Body of pancreas (tissue), 4 donors: ENCODE data around the gene SLC22A4. TPM values are rescaled to one million over a fixed set of nuclear protein-coding genes. Genes with fewer than 3 reads are reported as not detected.

ENCODE experiments used
- ATAC-seq: fragments of 150-250 bp; one replicate; pipeline ENCODE4 v1.9.1; 2016
- DNase-seq, 4 donors: peaks; one replicate each; pipeline ENCODE4 v3.0.0-alpha.2; 2019
- H3K27ac ChIP-seq, 4 donors: fragments of 200-600 bp; sonication (generic); 1 replicate in 3 of 4; 2 replicates in 1 of 4; pipeline versions ENCODE4 v1.5.1 to v1.6.1; 2016 to 2019; ENCODE audit warnings: mild to moderate bottlenecking in 1 of 4, mixed read lengths in 1 of 4, moderate library complexity in 1 of 4
- H3K27me3 ChIP-seq, 2 donors: fragments of 200-600 bp; sonication (generic); one replicate each; pipeline ENCODE4 v1.6.0; 2016; ENCODE audit warnings: mild to moderate bottlenecking in 1 of 2
- H3K36me3 ChIP-seq, 2 donors: fragments of 200-600 bp; sonication (generic); replicated peaks in 1 of 2; 2 replicates each; pipeline ENCODE4 v1.5.1; 2016; ENCODE audit warnings: low read depth in 2 of 2; ENCODE audit not compliant: insufficient read depth in 1 of 2
- H3K4me1 ChIP-seq: fragments of 200-600 bp; sonication (generic); one replicate; pipeline ENCODE4 v1.6.0; 2016
- H3K4me3 ChIP-seq, 2 donors: fragments of 200-600 bp; sonication (generic); 1 replicate in 1 of 2; 2 replicates in 1 of 2; pipeline ENCODE4 v1.5.1; 2016 to 2019
- H3K9me3 ChIP-seq, 3 donors: fragments of 200-600 bp; sonication (generic); 1 replicate in 2 of 3; 2 replicates in 1 of 3; pipeline ENCODE4 v1.5.1; 2016
- CTCF ChIP-seq, 7 experiments: fragments of 450-650 bp in 4 of 7; fragments of 200-600 bp in 3 of 7; sonication (generic) in 3 of 7; IDR thresholded peaks; one replicate each; pipeline ENCODE4 v1.5.1; 2016 to 2019; ENCODE audit warnings: antibody characterized with exemption in 7 of 7
- POLR2A ChIP-seq, 3 donors: fragments of 450-650 bp; IDR thresholded peaks; one replicate each; pipeline ENCODE4 v1.6.1; 2016; ENCODE audit warnings: antibody characterized with exemption in 3 of 3, mild to moderate bottlenecking in 2 of 3
- WGBS, 2 donors: methylation state at CpG; one replicate each; pipeline ENCODE4 v1.1.5; 2017; 5-methylcytosine and 5-hydroxymethylcytosine counted together
- intact Hi-C: fragments of 100-400 bp; cut with DNase I; formaldehyde crosslinking; loops from one replicate; pipeline ENCODE4 v1.15.1; 2023
- total RNA-seq, 2 donors: library from RNA; depleted of rRNA; stranded (reverse); fragments of >200 nt; gene quantifications; one replicate each; pipeline ENCODE4 v1.1.0, GENCODE V29; 2016

Gene SLC22A4
- total RNA-seq, 2 donors from 2014 or later: not detected

GRCh38 chr5:132377738-132378137, 83.5 kb downstream of the SLC22A4 start:
- peaks cover 0 to 3% of the 10 kb centered on the region in 2 donors for H3K36me3 ChIP-seq
- no peak overlapping the region for H3K4me3 ChIP-seq
- H3K4me1 ChIP-seq: peaks cover 6% of the 10 kb centered on the region
- intact Hi-C loops: no loop called here
- DNase-seq (no peak), ATAC-seq (no peak)
- no peaks in the 10 kb centered on the region for H3K27me3 ChIP-seq
- 72 to 80% methylated on average over 7 of the region's 7 CpGs for WGBS, 2 donors
- H3K27ac ChIP-seq: no peak overlapping the region
- TF ChIP-seq POLR2A (IDR thresholded peaks at IDR 0.05) (no peak), CTCF (IDR thresholded peaks at IDR 0.05) (no peak)
- H3K9me3 ChIP-seq: no peaks in the 10 kb centered on the region

- no peak for ATAC-seq
- intact Hi-C loops: no loop called here
Measured at GRCh38 chr5:132378580-132378979, 84.4 kb downstream of the SLC22A4 start.

GRCh38 chr5:132380047-132380446, 85.9 kb downstream of the SLC22A4 start:
- no peaks in the 10 kb centered on the region for H3K4me1 ChIP-seq
- H3K4me3 ChIP-seq: no peak overlapping the region
- no peaks in the 10 kb centered on the region for H3K9me3 ChIP-seq
- 91 to 92% methylated on average over 6 of the region's 6 CpGs for WGBS, 2 donors
- DNase-seq (no peak), ATAC-seq (no peak)
- H3K27ac ChIP-seq: no peak overlapping the region
- intact Hi-C loops: loop anchor here (5.0 kb wide), 1 partner anchor 122 kb away; no protein-coding TSS in a partner anchor
- peaks cover 0 to 4% of the 10 kb centered on the region in 2 donors for H3K36me3 ChIP-seq
- no peaks in the 10 kb centered on the region for H3K27me3 ChIP-seq
- TF ChIP-seq POLR2A (IDR thresholded peaks at IDR 0.05) (no peak), CTCF (IDR thresholded peaks at IDR 0.05) (no peak)

More at GRCh38 chr5:132378580-132378979, 84.4 kb downstream of the SLC22A4 start:
- Histone ChIP-seq H3K27me3 (no peaks in the 10 kb centered on the region), H3K36me3 (peaks cover 0 to 3% of the 10 kb centered on the region in 2 donors), H3K4me3 (no peak overlapping the region), H3K27ac (no peak overlapping the region), H3K9me3 (no peaks in the 10 kb centered on the region), H3K4me1 (no peaks in the 10 kb centered on the region)
- no peak for TF ChIP-seq CTCF (IDR thresholded peaks at IDR 0.05)
- no peak for TF ChIP-seq POLR2A (IDR thresholded peaks at IDR 0.05)
- WGBS, 2 donors: 64 to 68% methylated on average over 3 of the region's 3 CpGs
- DNase-seq: no peak

- Histone ChIP-seq H3K9me3 (no peaks in the 10 kb centered on the region), H3K36me3 (peaks cover 0 to 4% of the 10 kb centered on the region in 2 donors), H3K4me3 (no peak overlapping the region), H3K27ac (no peak overlapping the region), H3K4me1 (peaks cover 5% of the 10 kb centered on the region), H3K27me3 (no peaks in the 10 kb centered on the region)
- no peak for TF ChIP-seq CTCF (IDR thresholded peaks at IDR 0.05)
- TF ChIP-seq POLR2A (IDR thresholded peaks at IDR 0.05): no peak
- intact Hi-C loops: loop anchor here (5.0 kb wide), 1 partner anchor 122 kb away; no protein-coding TSS in a partner anchor
- ATAC-seq (no peak), DNase-seq (no peak)
- WGBS, 2 donors: 76 to 85% methylated on average over 2 of the region's 2 CpGs
Measured at GRCh38 chr5:132380741-132381140, 86.5 kb downstream of the SLC22A4 start.

- no peak overlapping the region for H3K27ac ChIP-seq
- peaks cover 12% of the 10 kb centered on the region for H3K4me1 ChIP-seq
- H3K4me3 ChIP-seq: no peak overlapping the region
- 76 to 87% methylated on average over 1 of the region's 1 CpG for WGBS, 2 donors
- TF ChIP-seq CTCF (IDR thresholded peaks at IDR 0.05) (no peak), POLR2A (IDR thresholded peaks at IDR 0.05) (no peak)
- H3K9me3 ChIP-seq: no peaks in the 10 kb centered on the region
- intact Hi-C loops: loop anchor here (5.0 kb wide), 1 partner anchor 121 kb away; no protein-coding TSS in a partner anchor
- DNase-seq (no peak), ATAC-seq (no peak)
- H3K27me3 ChIP-seq: no peaks in the 10 kb centered on the region
- peaks cover 0 to 4% of the 10 kb centered on the region in 2 donors for H3K36me3 ChIP-seq
Measured at GRCh38 chr5:132381614-132382013, 87.4 kb downstream of the SLC22A4 start.
